Tongue (tissue), 2 donors: ENCODE data around the gene THRB. TPM values are rescaled to one million over a fixed set of nuclear protein-coding genes. Genes with fewer than 3 reads are reported as not detected.
"Not testable (repeated sequence)": the region's sequence is repeated elsewhere in the genome, so short reads cannot be mapped to it uniquely, and the experiment has no call there.

Experiments used
- DNase-seq: peaks from one replicate; pipeline ENCODE4 v3.0.0-alpha.2; 2015
- total RNA-seq: library from RNA; depleted of rRNA; stranded (reverse); fragments of >200 nt; gene quantifications from one replicate; pipeline ENCODE4 v1.2.3, GENCODE V29; 2014

Gene THRB
- total RNA-seq, 1 donor from 2014 or later: 3.4 TPM

- no peak for DNase-seq
Observed at GRCh38 chr3:24401090-24401810, 93.4 kb downstream of the THRB start.

GRCh38 chr3:24400450-24400849 lies 94.2 kb downstream of the THRB start:
- DNase-seq: no peak

GRCh38 chr3:24400015-24400414 lies 94.6 kb downstream of the THRB start:
- no peak for DNase-seq

- DNase-seq: no peak
Observed at GRCh38 chr3:24399614-24400013, 95.0 kb downstream of the THRB start.

- DNase-seq: not testable (repeated sequence)
Observed at GRCh38 chr3:24398712-24399111, 95.9 kb downstream of the THRB start.

- DNase-seq: no peak
Observed at GRCh38 chr3:24396338-24396737, 98.3 kb downstream of the THRB start.

GRCh38 chr3:24394754-24395153 lies 99.9 kb downstream of the THRB start:
- DNase-seq: no peak

- DNase-seq: no peak
Observed at GRCh38 chr3:24393316-24393715, 101.3 kb downstream of the THRB start.

- DNase-seq: no peak
Observed at GRCh38 chr3:24390169-24391130, 104.2 kb downstream of the THRB start.

- DNase-seq: peak; percentile 31
Observed at GRCh38 chr3:24389108-24390090, 105.3 kb downstream of the THRB start.

GRCh38 chr3:24388611-24389010 lies 106.0 kb downstream of the THRB start:
- DNase-seq: no peak

GRCh38 chr3:24388159-24388558 lies 106.5 kb downstream of the THRB start:
- DNase-seq: no peak

GRCh38 chr3:24387493-24387892 lies 107.2 kb downstream of the THRB start:
- no peak for DNase-seq

- no peak for DNase-seq
Observed at GRCh38 chr3:24387000-24387399, 107.7 kb downstream of the THRB start.

- no peak for DNase-seq
Observed at GRCh38 chr3:24386458-24386857, 108.2 kb downstream of the THRB start.

- no peak for DNase-seq
Observed at GRCh38 chr3:24385012-24385615, 109.5 kb downstream of the THRB start.

- no peak for DNase-seq
Observed at GRCh38 chr3:24382647-24383046, 112.0 kb downstream of the THRB start.

GRCh38 chr3:24379936-24380335 lies 114.7 kb downstream of the THRB start:
- DNase-seq: no peak

- no peak for DNase-seq
Observed at GRCh38 chr3:24378313-24378712, 116.3 kb downstream of the THRB start.

- DNase-seq: no peak
Observed at GRCh38 chr3:24377218-24377993, 117.2 kb downstream of the THRB start.

GRCh38 chr3:24375947-24376384 lies 118.7 kb downstream of the THRB start:
- DNase-seq: no peak
